Cerebellar cortex (tissue), 1 donor: Measurements from ENCODE around the gene PHF12.

ENCODE experiments used
- DNase-seq: peaks from one replicate; pipeline ENCODE4 v3.0.0-alpha.2; 2015; ENCODE audit warnings: low spot score

The PHF12 gene

GRCh38 chr17:28975031-28975430 is 23.7 kb upstream of the PHF12 start:
- DNase-seq = no peak

- DNase-seq = peak; percentile 64
Observed at GRCh38 chr17:28974451-28974850, 23.1 kb upstream of the PHF12 start.

- DNase-seq = no peak
Observed at GRCh38 chr17:28973425-28973824, 22.1 kb upstream of the PHF12 start.

GRCh38 chr17:28972437-28972836 is 21.1 kb upstream of the PHF12 start:
- no peak for DNase-seq

- peak; percentile 80 for DNase-seq
Observed at GRCh38 chr17:28970879-28971278, 19.6 kb upstream of the PHF12 start.

- DNase-seq = no peak
Observed at GRCh38 chr17:28969706-28970393, 18.5 kb upstream of the PHF12 start.

GRCh38 chr17:28968914-28969295 is 17.6 kb upstream of the PHF12 start:
- no peak for DNase-seq

- no peak for DNase-seq
Observed at GRCh38 chr17:28968231-28968913, 17.1 kb upstream of the PHF12 start.

- no peak for DNase-seq
Observed at GRCh38 chr17:28967221-28968135, 16.2 kb upstream of the PHF12 start.

- DNase-seq = no peak
Observed at GRCh38 chr17:28963841-28964240, 12.5 kb upstream of the PHF12 start.

GRCh38 chr17:28963055-28963611 is 11.8 kb upstream of the PHF12 start:
- DNase-seq = no peak

- no peak for DNase-seq
Observed at GRCh38 chr17:28961391-28961790, 10.1 kb upstream of the PHF12 start.

GRCh38 chr17:28960256-28961061 is 9.1 kb upstream of the PHF12 start:
- DNase-seq = no peak

- DNase-seq = no peak
Observed at GRCh38 chr17:28959471-28959871, 8.2 kb upstream of the PHF12 start.

GRCh38 chr17:28958820-28959455 is 7.6 kb upstream of the PHF12 start:
- DNase-seq = no peak

- no peak for DNase-seq
Observed at GRCh38 chr17:28957992-28958355, 6.7 kb upstream of the PHF12 start.

- no peak for DNase-seq
Observed at GRCh38 chr17:28957277-28957991, 6.1 kb upstream of the PHF12 start.

GRCh38 chr17:28956861-28957260 is 5.5 kb upstream of the PHF12 start:
- DNase-seq = no peak

GRCh38 chr17:28956112-28956511 is 4.8 kb upstream of the PHF12 start:
- no peak for DNase-seq

GRCh38 chr17:28955408-28955807 is 4.1 kb upstream of the PHF12 start:
- DNase-seq = no peak

GRCh38 chr17:28954886-28955285 is 3.6 kb upstream of the PHF12 start:
- no peak for DNase-seq
